ENCODE measurements around the gene TP53AIP1. TPM values are rescaled to one million over a fixed set of nuclear protein-coding genes. Genes with fewer than 3 reads are reported as not detected.

The TP53AIP1 gene
- total RNA-seq, 1 experiment from 2014 or later = not detected

GRCh38 chr11:128898580-128899344 is 43.9 kb downstream of the TP53AIP1 start:
- H3K9ac ChIP-seq (ENCODE audit: extremely low read depth, insufficient read length, low read length) = no peak overlapping the region
- no peak overlapping the region for H3K27ac Mint-ChIP-seq
- no peak overlapping the region for H3K4ac ChIP-seq (ENCODE audit: low read depth, low read length)
- no peak overlapping the region for H3K4me3 Mint-ChIP-seq
- H3K36me3 Mint-ChIP-seq (ENCODE audit: insufficient read depth in 1 of 3, low read depth in 3 of 3) = no peaks in the 10 kb centered on the region
- no peak overlapping the region for H2AFZ ChIP-seq (ENCODE audit: low read length)
- H2BK5ac ChIP-seq (ENCODE audit: insufficient read length, low read length) = no peak overlapping the region
- H2BK120ac ChIP-seq (ENCODE audit: low read depth, low read length, poor library complexity, severe bottlenecking) = no peak overlapping the region
- peaks cover 5% of the 10 kb centered on the region for H3K23me2 ChIP-seq (ENCODE audit: insufficient read length, low read depth, low read length, poor library complexity, severe bottlenecking)
- no peaks in the 10 kb centered on the region; the same call in 1 of the 2 replicates for H3K4me1 ChIP-seq (ENCODE audit: insufficient read depth, low read length)
- H2BK15ac ChIP-seq (ENCODE audit: low read depth, low read length) = no peak overlapping the region
- no peak overlapping the region for H4K8ac ChIP-seq (replicated peaks; ENCODE audit: insufficient read length, low read depth, low read length)
- H3K18ac ChIP-seq (ENCODE audit: insufficient read length, low read depth, low read length) = no peak overlapping the region
- H3K79me1 ChIP-seq (ENCODE audit: insufficient read depth, low read depth, low read length, poor library complexity, severe bottlenecking) = no peaks in the 10 kb centered on the region
- peaks cover 23 to 31% of the 10 kb centered on the region in 2 experiments for H3K4me1 Mint-ChIP-seq
- no peak overlapping the region for H4K5ac ChIP-seq (ENCODE audit: insufficient read length, low read depth, low read length)
- H3K79me2 ChIP-seq (ENCODE audit: insufficient read depth, low read length) = no peaks in the 10 kb centered on the region
- H2AK5ac ChIP-seq (ENCODE audit: insufficient read length, low read length) = no peak overlapping the region
- peaks cover 93% of the 10 kb centered on the region for H3K27me3 Mint-ChIP-seq (ENCODE audit: low read depth)
- no peaks in the 10 kb centered on the region; a peak in 2 of 5 replicates for H3K9me3 Mint-ChIP-seq
- no peak overlapping the region for H2BK12ac ChIP-seq (ENCODE audit: insufficient read length, low read depth, low read length)
- no peak overlapping the region for H3K56ac ChIP-seq (ENCODE audit: insufficient read length, low read depth, low read length)
- no peaks in the 10 kb centered on the region for H3K9me3 ChIP-seq (ENCODE audit: control insufficient read depth, low read depth, low read length)
- no peak for DNase-seq
- H3K27me3 ChIP-seq (ENCODE audit: insufficient read depth, low read length) = peaks cover 44% of the 10 kb centered on the region
- H3K23ac ChIP-seq (ENCODE audit: insufficient read length, low read depth, low read length) = no peak overlapping the region
- H3T11ph ChIP-seq (ENCODE audit: low read length) = no peak overlapping the region
- peaks cover 4% of the 10 kb centered on the region for H4K20me1 ChIP-seq (ENCODE audit: control insufficient read depth, insufficient read depth, insufficient read length)
- H2BK20ac ChIP-seq (ENCODE audit: low read depth, low read length, poor library complexity, severe bottlenecking) = no peak overlapping the region
- H3K27ac ChIP-seq (ENCODE audit: insufficient read length, low read depth, low read length) = no peak overlapping the region
- TF ChIP-seq CTCF (conservative IDR thresholded peaks at IDR 0.05) = no peak
- H3K14ac ChIP-seq (ENCODE audit: insufficient read depth, low read length) = no peak overlapping the region
- no peak overlapping the region for H3K4me2 ChIP-seq (ENCODE audit: insufficient read depth, insufficient read length, low read length)
- no CpG with 5 or more reads among the region's 13 CpGs for WGBS (ENCODE audit: extremely low coverage, insufficient read length, low lambda C conversion rate)
- no peak overlapping the region for H4K91ac ChIP-seq (ENCODE audit: insufficient read length, low read depth, low read length)
